Left cardiac atrium (tissue), 4 donors: ENCODE data around the gene HMOX2. TPM values are rescaled to one million over a fixed set of nuclear protein-coding genes. Genes with fewer than 3 reads are reported as not detected.
A peak's percentile ranks its signal among the peaks of the same experiment; 100 is the strongest.

Source experiments
- ATAC-seq, 2 donors: fragments of 200-7000 bp; cut with Tn5 transposase; one replicate each; pipeline ENCODE4 v1.9.1; 2020; ENCODE audit warnings: mild to moderate bottlenecking in 2 of 2, moderate library complexity in 2 of 2
- DNase-seq: peaks from one replicate; pipeline ENCODE4 v3.0.0-alpha.2; 2020
- intact Hi-C, 2 donors: fragments of 100-400 bp; cut with DNase I; formaldehyde crosslinking; loops; one replicate each; pipeline versions ENCODE4 v1.14.1 to v1.15.1; 2022 to 2023
- total RNA-seq, 2 donors: library from RNA; stranded (reverse); fragmentation: NEBNext Ultra II Directional; extraction: Animal tissue kit (Norgen Biotek cat#: 25700); gene quantifications; one replicate each; pipeline ENCODE4 v1.2.1, GENCODE V29; 2021
- donor health status: DM: no; HTN: yes; CAD: no.
- donor health status: DM: no; HTN: yes; CAD: no; lungs with severe emphysema.
- donor health status: DM: yes; HTN: yes; CAD: no.
- donor health status: Dilated cardiomyopathy.

Gene HMOX2
- total RNA-seq, 2 donors from 2014 or later = 65.3 to 92.0 TPM

DNA sequence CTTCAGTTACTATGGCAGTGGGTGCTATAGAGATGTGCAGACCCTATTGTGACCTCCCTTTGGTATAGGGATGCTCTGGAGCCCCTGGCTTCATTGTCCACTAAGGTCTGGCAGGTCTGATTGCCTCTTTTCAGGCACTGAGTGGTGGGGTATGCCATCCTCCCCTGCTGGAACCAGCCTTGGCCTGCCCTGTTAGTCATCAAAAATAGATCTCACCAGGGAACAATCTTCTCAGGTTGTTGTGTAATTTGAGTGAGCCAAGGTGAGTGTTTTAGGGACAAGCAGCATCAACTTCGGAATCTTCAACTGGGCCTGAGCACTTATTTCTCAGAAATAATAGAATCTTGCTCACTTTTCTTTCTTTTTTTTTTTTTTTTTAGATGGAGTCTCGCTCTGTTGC lies 19.6 kb downstream of the HMOX2 start:
- ATAC-seq (no peak), DNase-seq (no peak)
- intact Hi-C loops = no loop called here

DNA sequence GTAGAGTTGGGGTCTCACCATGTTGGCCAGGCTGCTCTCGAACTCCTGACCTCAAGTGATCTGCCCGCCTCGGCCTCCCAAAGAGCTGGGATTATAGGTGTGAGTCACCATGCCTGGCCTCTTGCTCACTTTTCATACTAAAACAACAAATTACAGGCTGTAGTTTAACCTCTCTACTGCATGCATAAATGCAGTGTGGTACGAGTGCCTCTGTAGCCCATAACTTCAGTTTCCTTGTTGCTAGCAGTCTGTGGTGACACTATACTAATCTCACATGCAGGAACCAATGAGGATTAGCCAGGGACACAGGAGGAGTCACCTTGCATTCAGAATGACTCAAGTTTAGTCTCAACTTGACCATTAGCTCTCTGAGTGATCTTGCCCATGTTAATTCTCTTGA lies 20.1 kb downstream of the HMOX2 start:
- ATAC-seq = no peak
- intact Hi-C loops = no loop called here
- DNase-seq = no peak

DNA sequence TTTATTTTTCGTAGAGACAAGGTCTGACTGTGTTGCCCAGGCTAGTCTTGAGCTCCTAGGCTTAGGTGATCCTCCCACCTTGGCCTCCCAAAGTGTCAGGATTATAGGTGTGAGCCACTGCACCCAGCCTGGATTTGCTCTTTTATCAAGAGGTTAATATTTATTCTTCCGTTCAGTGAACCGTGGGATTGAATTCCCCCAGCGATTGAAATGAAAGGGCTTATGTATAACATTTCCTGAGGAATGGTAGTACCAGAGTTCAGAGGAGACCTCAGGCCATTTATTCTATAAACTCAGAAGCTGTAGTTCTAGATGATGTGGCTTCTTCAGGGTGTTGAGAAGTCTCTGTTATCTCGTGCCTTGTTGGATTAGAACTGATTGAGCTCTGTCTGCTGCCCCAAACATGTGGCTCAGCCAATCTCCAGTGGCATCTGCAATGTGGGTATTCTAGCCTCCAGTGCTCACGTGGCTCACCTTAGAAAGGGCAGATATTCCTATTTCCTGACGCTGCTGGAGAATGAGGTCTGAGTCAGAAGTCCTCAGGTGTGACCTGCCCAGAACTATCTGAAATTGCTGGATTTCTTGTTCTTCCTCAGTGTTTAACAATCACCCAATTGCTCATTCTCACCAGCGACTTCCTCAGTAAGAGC lies 22.5 kb downstream of the HMOX2 start:
- intact Hi-C loops = no loop called here
- ATAC-seq (no peak), DNase-seq (no peak)

DNA sequence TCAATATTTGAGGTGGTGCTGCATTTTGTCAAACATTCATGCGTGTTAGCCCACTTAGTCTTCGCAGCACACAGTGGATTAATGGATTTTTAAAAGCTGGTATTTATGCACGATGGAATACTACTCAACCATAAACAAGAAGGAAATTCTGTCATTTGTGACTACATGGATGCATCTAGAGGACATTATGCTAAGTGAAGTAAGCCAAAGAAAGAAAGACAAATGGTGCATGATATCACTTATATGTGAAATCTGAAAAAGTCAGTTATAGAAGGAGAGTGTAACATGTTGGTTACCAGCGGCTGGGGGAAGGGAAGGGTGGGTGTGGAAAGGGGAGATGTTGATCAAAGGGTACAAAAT lies 23.0 kb downstream of the HMOX2 start:
- intact Hi-C loops = no loop called here
- DNase-seq (no peak), ATAC-seq (no peak)

DNA sequence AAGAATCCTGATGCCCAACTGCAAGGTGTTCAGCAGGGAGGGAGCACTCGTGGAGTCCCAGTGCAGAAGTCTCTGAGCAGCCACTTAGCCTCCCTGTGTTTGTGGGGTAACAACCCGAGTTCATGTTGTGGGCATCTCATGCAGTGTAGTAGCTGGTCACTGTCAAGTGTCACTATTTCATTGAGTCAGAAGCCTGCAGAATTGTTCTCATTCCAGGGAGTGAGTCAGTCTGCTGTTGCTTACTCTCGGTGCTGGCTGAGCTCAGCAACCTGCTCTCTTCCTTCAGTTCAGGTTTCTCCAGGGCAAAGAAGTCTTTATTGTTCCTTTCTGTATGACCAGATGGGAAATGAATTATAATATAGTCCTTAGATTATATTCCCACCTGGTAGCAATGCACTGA lies 24.1 kb downstream of the HMOX2 start:
- DNase-seq (no peak), ATAC-seq (peak; percentile 84 to 93)
- intact Hi-C loops = loop anchor here (10.0 kb wide), 1 partner anchor 85 kb away; no protein-coding TSS in a partner anchor

DNA sequence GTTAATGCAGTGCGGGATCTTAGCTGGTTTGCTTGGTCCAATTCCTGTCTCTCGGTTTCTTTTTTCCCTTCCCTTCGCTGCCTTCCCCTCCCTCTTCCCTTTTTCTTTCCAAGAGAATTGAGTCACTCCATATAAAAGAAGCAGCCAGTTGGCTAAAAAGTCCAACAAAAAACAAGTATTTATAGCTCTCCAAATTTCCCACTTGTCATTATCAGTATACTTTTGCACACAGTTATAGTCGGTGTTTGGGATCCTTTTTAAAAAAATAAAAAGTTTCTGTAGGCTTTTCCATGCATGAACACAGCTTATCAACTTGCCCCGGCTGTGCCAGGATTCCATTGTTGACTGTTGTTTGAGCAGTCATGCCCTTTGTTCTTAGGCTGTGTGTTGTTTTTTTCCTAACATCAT lies 24.9 kb downstream of the HMOX2 start:
- intact Hi-C loops = loop anchor here (10.0 kb wide), 1 partner anchor 84 kb away; no protein-coding TSS in a partner anchor
- peak; percentile 55 for DNase-seq
- ATAC-seq = peak; percentile 55 to 61

DNA sequence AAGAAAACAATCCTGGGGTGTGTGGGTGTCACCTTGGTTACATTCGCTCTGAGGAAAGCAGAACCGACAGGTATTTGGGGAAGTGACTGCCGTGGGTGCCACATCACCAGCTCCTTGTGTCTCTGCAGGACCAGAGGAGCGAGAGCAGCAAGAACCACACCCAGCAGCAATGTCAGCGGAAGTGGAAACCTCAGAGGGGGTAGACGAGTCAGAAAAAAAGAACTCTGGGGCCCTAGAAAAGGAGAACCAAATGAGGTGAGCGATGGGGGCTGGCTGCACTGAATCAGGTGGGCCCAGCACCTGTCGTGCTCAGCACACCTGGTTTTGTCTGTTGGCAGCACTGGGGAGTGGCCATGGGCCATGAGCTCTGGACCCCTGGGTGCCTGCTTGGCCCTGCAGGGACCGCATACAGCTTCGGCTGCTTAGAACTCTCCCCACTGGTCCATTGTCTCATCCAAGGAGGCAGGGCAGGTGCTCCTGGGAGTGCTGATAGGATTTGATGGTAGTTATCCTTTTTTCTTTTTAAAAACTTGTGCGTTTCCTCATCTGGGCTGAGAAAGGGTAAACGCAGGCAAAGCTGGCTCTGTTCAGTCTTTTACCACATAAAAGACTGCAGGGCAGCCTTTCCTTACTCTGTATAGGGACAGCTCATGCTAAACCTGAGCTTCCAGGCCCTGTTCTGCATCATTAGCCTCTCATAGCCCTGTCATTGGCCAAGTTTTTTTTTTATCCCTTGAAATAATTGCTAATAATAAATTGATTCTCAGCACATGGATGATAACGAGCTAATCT lies 29.4 kb downstream of the HMOX2 start:
- DNase-seq (no peak), ATAC-seq (peak in 1 of 2 donors; percentile 38)
- intact Hi-C loops = loop anchor here (5.0 to 10.0 kb wide), 2 partner anchors 42 to 79 kb away; no protein-coding TSS in a partner anchor

DNA sequence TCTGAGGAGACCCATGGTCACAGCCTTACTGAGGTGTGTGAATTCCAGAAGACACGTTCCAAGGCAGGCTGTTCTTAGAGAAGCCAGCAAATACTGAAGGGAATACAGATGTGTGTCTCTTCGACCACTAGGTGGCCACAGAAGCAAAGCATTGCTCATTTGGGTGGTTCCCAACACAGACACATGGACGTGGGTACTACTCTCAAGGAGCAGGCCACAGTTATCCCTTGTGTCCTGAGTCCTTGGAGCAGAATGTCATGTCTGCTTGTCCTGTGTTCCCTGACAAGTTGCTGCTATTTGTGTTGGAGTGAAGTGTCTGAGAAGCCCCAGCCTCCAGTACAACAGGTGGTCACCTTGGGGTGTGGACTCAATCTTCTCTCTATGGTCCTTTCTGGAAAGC lies 30.3 kb downstream of the HMOX2 start:
- intact Hi-C loops = loop anchor here (5.0 to 10.0 kb wide), 2 partner anchors 41 to 78 kb away; no protein-coding TSS in a partner anchor
- DNase-seq (peak; percentile 60), ATAC-seq (peak; percentile 81 to 85)

DNA sequence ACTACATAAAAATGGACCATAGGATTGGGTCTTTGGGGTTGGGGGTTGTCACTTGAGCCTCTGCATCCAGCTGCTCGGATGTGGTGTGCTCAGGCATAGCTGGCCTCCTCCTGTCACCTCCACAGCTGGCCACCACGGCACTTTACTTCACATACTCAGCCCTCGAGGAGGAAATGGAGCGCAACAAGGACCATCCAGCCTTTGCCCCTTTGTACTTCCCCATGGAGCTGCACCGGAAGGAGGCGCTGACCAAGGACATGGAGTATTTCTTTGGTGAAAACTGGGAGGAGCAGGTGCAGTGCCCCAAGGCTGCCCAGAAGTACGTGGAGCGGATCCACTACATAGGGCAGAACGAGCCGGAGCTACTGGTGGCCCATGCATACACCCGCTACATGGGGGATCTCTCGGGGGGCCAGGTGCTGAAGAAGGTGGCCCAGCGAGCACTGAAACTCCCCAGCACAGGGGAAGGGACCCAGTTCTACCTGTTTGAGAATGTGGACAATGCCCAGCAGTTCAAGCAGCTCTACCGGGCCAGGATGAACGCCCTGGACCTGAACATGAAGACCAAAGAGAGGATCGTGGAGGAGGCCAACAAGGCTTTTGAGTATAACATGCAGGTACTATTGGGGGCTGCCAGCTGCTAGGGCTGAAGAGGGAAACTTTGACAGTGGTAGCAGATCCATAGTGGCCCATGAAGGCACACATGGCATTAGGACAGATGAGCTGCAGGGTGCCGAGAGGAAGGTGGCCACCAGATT lies 31.6 kb downstream of the HMOX2 start:
- intact Hi-C loops = loop anchor here (5.0 to 10.0 kb wide), 2 partner anchors 40 to 77 kb away; no protein-coding TSS in a partner anchor
- DNase-seq (no peak), ATAC-seq (no peak)

DNA sequence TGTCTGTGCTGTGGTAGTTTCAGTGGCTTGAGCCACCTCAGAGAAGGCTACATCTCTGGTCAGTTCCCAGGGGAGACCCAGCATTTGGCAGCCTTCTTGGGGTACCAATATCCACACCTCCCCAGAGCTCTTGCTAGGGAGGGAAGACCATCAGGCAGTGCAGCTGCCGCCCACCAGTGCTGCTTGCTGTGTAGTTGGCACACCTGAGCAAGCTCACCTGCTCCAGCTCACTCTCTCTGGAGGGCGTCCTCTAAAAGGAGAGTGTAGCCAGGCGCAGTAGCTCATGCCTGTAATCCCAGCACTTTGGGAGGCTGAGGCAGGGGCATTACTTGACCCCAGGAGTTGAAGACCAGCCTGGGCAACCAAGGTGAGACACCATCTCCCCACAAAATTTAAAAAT lies 32.6 kb downstream of the HMOX2 start:
- DNase-seq = no peak
- ATAC-seq = no peak
- intact Hi-C loops = loop anchor here (5.0 to 10.0 kb wide), 2 partner anchors 38 to 76 kb away; no protein-coding TSS in a partner anchor

DNA sequence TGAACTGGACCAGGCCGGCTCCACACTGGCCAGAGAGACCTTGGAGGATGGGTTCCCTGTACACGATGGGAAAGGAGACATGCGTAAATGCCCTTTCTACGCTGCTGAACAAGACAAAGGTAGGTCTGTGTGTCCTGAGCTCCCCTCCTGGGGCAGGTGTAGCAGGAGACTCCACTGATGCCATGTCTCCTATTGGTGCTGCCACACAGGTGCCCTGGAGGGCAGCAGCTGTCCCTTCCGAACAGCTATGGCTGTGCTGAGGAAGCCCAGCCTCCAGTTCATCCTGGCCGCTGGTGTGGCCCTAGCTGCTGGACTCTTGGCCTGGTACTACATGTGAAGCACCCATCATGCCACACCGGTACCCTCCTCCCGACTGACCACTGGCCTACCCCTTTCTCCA lies 33.2 kb downstream of the HMOX2 start:
- no peak for ATAC-seq
- intact Hi-C loops = loop anchor here (5.0 to 10.0 kb wide), 2 partner anchors 38 to 75 kb away; no protein-coding TSS in a partner anchor

DNA sequence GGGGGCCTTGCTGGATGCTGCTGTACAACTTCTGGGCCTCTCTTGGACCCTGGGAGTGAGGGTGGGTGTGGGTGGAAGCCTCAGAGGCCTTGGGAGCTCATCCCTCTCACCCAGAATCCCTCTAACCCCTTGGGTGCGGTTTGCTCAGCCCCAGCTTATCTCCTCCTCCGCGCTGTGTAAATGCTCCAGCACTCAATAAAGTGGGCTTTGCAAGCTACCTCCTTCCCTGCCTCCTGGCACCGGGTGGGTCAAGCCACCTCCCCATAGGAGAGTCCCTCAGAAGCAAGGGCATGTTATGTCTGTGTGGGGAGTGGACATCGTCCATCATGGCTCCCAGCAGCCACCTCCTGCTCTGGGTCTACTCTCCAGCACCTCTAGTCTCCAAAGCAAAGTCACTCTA lies 33.9 kb downstream of the HMOX2 start:
- intact Hi-C loops = loop anchor here in 1 of 2 donors (5.0 kb wide), 1 partner anchor 37 kb away; no protein-coding TSS in a partner anchor
- ATAC-seq = no peak
- no peak for DNase-seq

More for the DNA sequence above, 33.2 kb downstream of the HMOX2 start:
- no peak for DNase-seq

DNA sequence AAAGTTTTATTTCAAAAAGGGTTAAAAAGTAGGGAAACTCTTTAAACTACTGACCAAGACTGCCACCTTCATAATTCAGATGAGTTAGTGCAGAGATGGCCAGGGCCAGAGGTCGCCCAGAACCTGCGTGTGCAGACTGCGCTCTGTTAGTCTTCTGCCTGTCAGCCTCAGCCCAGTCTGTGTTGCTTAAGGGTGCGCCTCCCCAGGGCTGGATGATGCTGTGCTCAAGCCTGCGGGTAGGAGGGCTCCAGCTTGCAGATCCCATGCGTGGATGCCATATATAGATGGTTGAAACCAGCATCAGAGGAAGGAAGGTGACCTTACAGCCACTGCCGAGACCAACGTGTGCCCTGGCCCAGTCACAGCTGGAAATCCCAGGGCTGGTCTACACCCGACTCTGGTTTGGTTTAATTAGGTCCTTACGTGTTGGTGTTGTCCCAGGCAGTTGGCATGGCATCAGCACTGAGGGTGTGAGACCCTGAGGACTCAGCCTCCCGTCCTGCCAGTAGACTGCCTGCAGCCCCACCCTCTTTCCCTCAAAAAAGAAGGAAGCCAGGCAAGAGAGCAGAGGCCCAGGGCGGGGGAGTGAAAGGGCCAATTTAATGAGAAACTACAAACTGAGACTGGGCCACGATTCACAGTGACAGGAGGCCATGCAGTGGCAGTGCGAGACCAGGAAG lies 34.7 kb downstream of the HMOX2 start:
- intact Hi-C loops = loop anchor here in 1 of 2 donors (5.0 kb wide), 1 partner anchor 36 kb away; no protein-coding TSS in a partner anchor
- no peak for ATAC-seq
- DNase-seq = no peak

DNA sequence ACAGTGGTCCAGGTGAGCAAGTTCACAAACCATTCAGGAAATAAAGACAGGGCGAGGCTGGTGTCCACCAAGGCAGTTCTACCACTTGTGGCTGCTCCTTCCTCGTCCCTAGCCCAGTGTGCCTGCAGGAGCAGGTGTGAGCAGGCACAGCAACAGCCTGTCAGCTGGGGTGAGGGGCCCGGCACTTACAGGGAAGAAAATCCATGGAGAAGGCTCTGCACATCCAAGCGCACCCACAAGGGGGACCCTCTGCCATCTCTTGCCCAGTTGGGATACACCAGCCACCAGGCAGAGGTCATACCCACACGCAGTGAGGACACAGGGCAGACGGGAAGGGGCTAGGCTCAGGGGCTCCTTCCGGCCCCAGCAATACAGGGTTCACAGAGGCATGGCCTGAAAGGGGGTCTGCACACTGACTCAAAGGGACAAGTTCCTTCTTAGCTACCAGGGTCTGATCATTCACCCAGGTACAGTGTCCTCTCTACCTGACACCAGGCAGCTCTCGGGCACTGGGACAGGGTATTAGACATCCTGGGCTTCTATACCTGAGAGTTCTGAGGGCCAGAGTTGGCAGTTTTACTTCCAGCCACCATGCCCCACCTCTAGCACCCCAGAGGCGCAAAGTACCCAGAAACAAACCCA lies 35.4 kb downstream of the HMOX2 start:
- DNase-seq = peak; percentile 50
- ATAC-seq = peak; percentile 51 to 58
- intact Hi-C loops = loop anchor here in 1 of 2 donors (5.0 kb wide), 1 partner anchor 36 kb away; no protein-coding TSS in a partner anchor

DNA sequence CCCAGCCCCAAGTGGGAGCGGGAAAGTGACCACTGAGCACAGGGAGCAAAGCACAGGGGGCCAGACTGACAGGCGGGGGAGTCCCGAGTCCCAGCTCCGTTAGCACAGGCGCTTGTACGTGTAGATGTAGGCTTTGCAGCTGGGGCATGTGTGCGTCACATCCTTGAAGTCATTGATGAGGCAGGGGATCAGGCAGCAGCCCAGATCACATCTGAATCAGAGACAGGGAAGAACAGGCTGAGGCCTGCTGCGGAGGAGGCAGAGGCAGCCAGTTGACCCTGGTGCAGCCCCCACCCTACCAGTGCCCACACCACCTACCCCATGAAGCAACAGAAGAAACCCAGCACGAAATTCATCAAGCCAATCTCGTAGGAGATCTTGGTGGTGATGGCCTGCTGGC lies 36.3 kb downstream of the HMOX2 start:
- intact Hi-C loops = loop anchor here in 1 of 2 donors (5.0 kb wide), 1 partner anchor 35 kb away; no protein-coding TSS in a partner anchor
- DNase-seq (no peak), ATAC-seq (no peak)

DNA sequence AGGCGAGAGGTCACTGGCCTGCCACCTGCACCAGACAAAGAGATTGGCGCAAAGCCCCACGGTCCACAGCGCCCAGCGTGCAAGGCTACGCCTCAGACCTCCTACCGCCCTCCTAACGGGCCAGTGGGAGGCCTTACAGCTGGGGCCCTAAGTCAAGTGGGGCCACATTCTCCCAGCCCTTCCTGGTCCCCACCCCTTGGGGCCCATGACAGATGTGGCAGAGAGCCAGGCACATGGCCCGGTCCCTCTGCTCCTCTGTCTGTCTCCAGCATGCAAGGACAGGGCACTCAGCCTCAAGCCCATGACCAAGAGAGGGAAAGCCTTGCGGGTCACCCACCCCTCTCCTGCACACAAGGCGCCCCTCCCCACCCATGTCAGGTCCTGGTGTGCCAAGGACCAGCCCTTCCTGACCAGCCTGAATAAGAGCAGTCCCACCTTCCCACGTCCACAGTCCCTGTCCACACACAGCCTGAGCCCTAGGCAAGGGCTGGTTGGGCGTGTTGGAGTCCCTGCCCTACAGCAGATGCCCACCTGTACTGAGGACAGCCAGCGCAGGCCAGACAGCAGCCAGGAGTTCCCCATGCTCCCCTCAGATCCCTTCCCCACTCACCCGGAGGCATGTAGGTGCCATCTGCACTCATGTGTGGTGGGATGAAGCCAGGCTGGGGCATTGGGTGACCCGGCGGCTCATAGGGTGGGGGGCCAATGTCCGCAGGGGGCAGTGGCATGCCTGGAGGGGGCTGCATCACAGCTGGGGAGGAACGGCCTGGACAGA lies 37.1 kb downstream of the HMOX2 start:
- intact Hi-C loops = loop anchor here in 1 of 2 donors (5.0 kb wide), 1 partner anchor 34 kb away; no protein-coding TSS in a partner anchor
- no peak for DNase-seq
- peak; percentile 5 to 35 for ATAC-seq

DNA sequence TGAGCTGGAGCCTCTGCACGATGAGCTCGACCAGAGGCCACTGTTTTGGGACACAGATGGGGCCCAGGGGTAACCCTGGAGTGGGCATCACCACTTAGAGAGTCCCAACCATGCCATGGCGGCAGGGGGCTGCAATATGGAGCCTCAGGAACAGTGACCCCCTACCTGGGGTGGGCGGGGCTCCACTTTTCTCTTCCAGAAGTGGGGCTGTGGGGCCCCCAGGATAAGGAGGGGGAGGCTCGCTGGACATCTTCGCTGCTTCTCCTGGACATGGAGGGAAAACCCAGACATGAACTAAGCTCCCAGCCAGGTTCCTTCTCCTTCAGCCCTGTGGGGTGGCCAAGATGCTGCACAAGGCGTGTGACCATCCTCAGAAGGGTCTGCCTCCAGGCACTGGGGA lies 37.7 kb downstream of the HMOX2 start:
- intact Hi-C loops = loop anchor here in 1 of 2 donors (5.0 kb wide), 1 partner anchor 33 kb away; no protein-coding TSS in a partner anchor

More for the DNA sequence above, 37.7 kb downstream of the HMOX2 start:
- ATAC-seq (no peak), DNase-seq (no peak)
